ENCODE data around the gene CDC123.

- TF ChIP-seq CTCF (IDR thresholded peaks at IDR 0.05; ENCODE audit: insufficient read depth, low read depth, low read length) (no peak), EZH2 (IDR thresholded peaks at IDR 0.05; ENCODE audit: insufficient read depth, low read length) (no peak)
These were observed 1.2 kb upstream of the CDC123 start for GRCh38 chr10:12194752-12195271.

Measured in astrocyte (in vitro differentiated cells and primary cell).